BJ (cell line): ENCODE data around the gene CHTF18. TPM values are rescaled to one million over a fixed set of nuclear protein-coding genes. Genes with fewer than 3 reads are reported as not detected.

Experiments
- CTCF ChIA-PET: fragments of 350-600 bp; formaldehyde crosslinking; extraction: SDS; loops from one replicate; lab custom pipeline; 2021; ENCODE audit warnings: antibody characterized with exemption, inconsistent platforms; lab: Yijun Ruan, JAX
- POLR2A ChIA-PET: fragments of 300-600 bp; sonication (Branson Sonifier 250); formaldehyde crosslinking; extraction: SDS; loops from one replicate; lab custom pipeline; 2021; ENCODE audit warnings: antibody characterized with exemption; lab: Charles Lee
- DNase-seq: peaks from one replicate; pipeline ENCODE4 v3.0.0-alpha.2; 2011; ENCODE audit warnings: low read depth
- H3K27me3 ChIP-seq: 2 replicates; pipeline ENCODE4 v1.6.0; 2011; ENCODE audit warnings: low read length; ENCODE audit not compliant: control insufficient read depth, insufficient read depth
- H3K36me3 ChIP-seq: 2 replicates; pipeline ENCODE4 v1.5.1; 2011; ENCODE audit warnings: low read length; ENCODE audit not compliant: control insufficient read depth, insufficient read depth
- H3K4me3 ChIP-seq: 2 replicates; pipeline ENCODE4 v1.5.1; 2011; ENCODE audit warnings: low read depth, mild to moderate bottlenecking, control low read depth, low read length
- polyA plus RNA-seq: library from polyadenylated mRNA; depleted of rRNA; stranded (reverse); fragments of >200 nt; gene quantifications from 2 replicates; pipeline ENCODE4 v1.2.3, GENCODE V29; 2011
- TF ChIP-seq, protein P1 (sequence below): IDR thresholded peaks from 2 replicates; pipeline ENCODE4 v1.5.1; 2011; ENCODE audit warnings: low read depth, mild to moderate bottlenecking, control low read depth, inconsistent platforms, low read length, moderate library complexity; ENCODE audit not compliant: insufficient read depth

The CHTF18 gene
- polyA plus RNA-seq, 1 experiment = 6.1 TPM

DNA sequence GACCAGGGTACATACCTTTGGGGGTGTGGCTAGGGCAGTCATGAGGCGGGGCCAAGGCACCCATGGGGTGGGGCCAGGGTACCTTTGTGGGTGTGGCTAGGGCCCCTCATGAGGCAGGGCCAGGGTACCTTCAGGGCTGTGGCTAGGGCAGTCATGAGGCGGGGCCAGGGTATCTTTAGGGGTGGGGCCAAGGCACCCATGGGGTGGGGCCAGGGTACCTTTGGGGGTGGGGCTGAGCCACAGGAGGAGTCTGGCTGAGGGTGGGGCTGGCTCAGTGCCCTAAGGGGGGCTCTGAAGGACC lies 8.7 kb downstream of the CHTF18 start:
- DNase-seq = no peak
- POLR2A ChIA-PET = no interaction called here
- Histone ChIP-seq H3K27me3 (peaks cover 16% of the 10 kb centered on the region), H3K4me3 (no peak overlapping the region), H3K36me3 (no peaks in the 10 kb centered on the region)
- CTCF ChIA-PET = no interaction called here
- TF ChIP-seq, protein P1, sequence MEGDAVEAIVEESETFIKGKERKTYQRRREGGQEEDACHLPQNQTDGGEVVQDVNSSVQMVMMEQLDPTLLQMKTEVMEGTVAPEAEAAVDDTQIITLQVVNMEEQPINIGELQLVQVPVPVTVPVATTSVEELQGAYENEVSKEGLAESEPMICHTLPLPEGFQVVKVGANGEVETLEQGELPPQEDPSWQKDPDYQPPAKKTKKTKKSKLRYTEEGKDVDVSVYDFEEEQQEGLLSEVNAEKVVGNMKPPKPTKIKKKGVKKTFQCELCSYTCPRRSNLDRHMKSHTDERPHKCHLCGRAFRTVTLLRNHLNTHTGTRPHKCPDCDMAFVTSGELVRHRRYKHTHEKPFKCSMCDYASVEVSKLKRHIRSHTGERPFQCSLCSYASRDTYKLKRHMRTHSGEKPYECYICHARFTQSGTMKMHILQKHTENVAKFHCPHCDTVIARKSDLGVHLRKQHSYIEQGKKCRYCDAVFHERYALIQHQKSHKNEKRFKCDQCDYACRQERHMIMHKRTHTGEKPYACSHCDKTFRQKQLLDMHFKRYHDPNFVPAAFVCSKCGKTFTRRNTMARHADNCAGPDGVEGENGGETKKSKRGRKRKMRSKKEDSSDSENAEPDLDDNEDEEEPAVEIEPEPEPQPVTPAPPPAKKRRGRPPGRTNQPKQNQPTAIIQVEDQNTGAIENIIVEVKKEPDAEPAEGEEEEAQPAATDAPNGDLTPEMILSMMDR = no peak

DNA sequence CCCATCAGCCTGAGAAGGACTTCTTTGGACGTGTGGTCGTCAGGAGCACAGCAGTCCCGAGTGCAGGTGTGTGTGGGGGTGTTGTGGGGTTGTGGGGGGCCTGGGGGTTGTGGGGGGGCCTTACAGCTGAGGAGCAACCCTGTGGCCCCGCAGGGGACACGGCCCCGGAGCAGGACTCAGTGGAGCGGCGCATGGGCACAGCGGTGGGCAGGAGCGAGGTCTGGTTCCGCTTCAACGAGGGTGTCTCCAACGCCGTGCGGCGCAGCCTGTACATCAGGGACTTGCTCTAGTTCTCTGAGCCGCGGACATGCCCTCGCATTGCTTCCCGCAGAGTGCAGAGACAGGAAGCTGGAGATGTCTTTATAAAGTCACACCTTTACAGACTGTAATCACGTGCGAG lies 9.3 kb downstream of the CHTF18 start:
- CTCF ChIA-PET = no interaction called here
- POLR2A ChIA-PET = no interaction called here
- DNase-seq = no peak

DNA sequence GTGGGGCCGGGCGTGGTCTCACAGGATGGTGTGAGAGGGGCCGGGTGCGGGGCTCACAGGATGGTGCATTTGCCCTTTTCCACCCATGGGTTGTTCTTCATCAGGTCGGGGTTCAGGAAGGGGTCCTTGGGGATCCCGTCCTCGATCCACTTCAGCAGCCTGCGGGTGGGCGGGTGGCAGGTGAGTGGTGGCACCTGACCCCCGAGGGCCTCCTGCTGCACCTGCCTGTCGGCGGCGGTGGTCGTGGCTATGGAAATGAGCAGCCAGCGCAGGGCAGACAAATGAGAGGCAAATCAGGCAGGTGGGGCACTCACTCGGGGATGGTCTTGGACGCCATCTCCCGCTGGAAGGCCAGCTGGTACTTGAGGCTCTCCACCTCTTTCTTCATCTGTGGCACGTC lies 10.2 kb downstream of the CHTF18 start:
- no peak for DNase-seq
- ChIA-PET CTCF (interaction anchor here (0.9 kb wide), 1 partner anchor 87 kb away, joined by 3 read pairs; no protein-coding TSS in a partner anchor), POLR2A (no interaction called here)
- no peak overlapping the region for H3K4me3 ChIP-seq
- TF ChIP-seq, protein P1 = no peak
- no peaks in the 10 kb centered on the region for H3K36me3 ChIP-seq
- peaks cover 16% of the 10 kb centered on the region for H3K27me3 ChIP-seq

More for the DNA sequence above, 9.3 kb downstream of the CHTF18 start:
- TF ChIP-seq, protein P1 = no peak
- H3K27me3 ChIP-seq = peaks cover 16% of the 10 kb centered on the region
- H3K36me3 ChIP-seq = no peaks in the 10 kb centered on the region
- no peak overlapping the region for H3K4me3 ChIP-seq

DNA sequence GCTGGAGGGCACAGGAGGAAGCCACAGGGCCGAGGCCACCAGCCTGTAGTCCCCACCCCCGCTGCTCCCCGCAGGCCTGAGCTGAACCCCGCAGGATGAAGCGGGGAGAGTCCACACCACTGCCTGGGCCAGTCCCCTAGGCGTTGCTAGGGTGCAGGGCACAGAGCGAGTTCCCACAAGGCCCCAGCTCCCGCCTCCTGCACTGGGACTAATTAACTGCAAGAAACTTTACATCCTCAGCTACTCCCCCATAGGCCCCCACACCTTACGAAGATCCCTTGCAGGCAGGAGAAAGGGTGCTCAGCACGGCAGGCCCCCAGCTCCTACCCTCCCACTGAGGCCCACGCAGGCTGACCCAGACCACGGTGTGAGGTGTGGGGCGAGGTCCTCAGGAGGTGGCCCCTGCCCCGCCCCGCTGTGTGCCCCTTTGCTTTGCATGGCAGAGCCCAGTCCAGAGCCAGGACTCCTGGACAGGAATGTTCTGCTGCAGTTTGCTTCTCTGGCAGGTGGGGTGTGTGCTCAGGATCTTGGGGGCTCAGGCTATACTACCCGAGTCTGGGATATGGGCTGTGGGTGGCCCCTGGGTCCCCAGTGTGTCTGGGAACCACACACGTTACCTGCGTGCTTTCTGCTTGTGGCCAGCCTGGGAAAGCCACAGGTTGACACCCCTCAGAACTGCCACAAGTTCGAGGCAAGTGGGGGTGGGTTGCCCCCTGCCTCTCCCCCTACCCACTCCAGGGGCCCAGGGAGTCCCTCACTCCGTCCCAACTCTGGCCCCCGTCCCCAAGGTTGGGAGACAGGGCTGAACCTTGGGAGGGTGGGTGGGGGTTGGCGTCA lies 10.9 kb downstream of the CHTF18 start:
- no peak overlapping the region for H3K4me3 ChIP-seq
- no peak for DNase-seq
- TF ChIP-seq, protein P1 = no peak
- ChIA-PET CTCF (interaction anchor here (0.9 kb wide), 1 partner anchor 87 kb away, joined by 3 read pairs; no protein-coding TSS in a partner anchor), POLR2A (no interaction called here)
- H3K27me3 ChIP-seq = peaks cover 17% of the 10 kb centered on the region
- H3K36me3 ChIP-seq = no peaks in the 10 kb centered on the region

DNA sequence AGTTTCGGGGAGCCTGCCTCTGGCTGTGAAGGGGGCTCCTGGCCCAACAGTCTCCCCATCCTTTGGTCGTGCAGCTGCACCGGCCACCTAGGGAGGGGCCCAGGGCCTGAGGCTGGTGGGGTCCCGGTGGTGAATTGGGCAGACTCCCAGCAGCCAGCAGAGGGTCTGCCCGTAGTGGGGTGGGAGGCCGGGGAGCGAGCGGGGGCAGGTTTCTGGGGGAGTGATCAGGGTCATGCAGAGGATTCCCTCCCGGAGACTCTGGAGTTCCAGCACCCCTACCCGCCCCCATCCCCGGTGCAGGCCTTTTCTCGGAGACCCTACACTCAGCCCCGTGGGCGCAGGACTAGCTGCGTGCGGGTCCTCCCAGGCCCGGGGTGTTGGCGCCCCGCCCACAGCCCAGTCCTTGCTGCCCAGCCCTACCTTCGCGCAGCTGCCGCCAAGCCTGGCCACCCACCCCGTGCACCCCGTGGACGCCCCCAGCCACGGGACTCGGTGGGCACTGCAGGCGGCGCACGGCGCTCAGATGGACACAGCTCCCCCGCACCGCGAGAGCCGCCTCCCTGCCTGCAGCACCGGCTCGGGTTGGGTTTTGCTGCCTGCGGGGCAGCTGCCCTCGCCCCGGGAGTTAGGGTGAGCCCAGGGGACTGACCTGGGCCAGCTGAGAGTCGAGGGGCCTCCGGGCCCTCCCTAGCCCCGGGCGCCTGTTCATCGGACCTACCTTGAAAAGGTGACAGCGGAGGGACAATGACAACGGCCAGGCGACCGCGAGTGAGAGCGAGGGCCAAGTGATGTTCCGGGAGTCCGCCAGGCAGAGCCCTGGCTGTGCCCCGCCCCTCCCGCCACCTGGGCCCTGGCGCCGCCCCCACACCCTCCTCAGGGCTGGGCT lies 11.8 kb downstream of the CHTF18 start, which contains the start of gene GNG13:
GNG13 (minus strand) TSS at position 787 of the 886 bp plus-strand sequence. CDS start 1,657 bp downstream, outside the sequence.
- POLR2A ChIA-PET = no interaction called here

More for the DNA sequence above, 11.8 kb downstream of the CHTF18 start, which contains the start of gene GNG13:
- CTCF ChIA-PET = interaction anchor here (1.1 kb wide), 1 partner anchor 255 kb away, joined by 3 read pairs; no protein-coding TSS in a partner anchor
- TF ChIP-seq, protein P1 = no peak
- peaks cover 17% of the 10 kb centered on the region for H3K27me3 ChIP-seq
- H3K4me3 ChIP-seq = no peak within 1 kb of the TSS
- H3K36me3 ChIP-seq = no peaks in the 10 kb centered on the region
- DNase-seq = no peak
